Right atrium auricular region (tissue), 2 donors: Measurements from ENCODE around the gene CD209. TPM values are rescaled to one million over a fixed set of nuclear protein-coding genes. Genes with fewer than 3 reads are reported as not detected.
"Not testable (repeated sequence)": the region's sequence is repeated elsewhere in the genome, so short reads cannot be mapped to it uniquely, and the experiment has no call there.

Experiments used
- DNase-seq: peaks from one replicate; pipeline ENCODE4 v3.0.0-alpha.2; 2019; ENCODE audit warnings: low spot score
- H3K27ac ChIP-seq, 2 donors: fragments of 200-600 bp; sonication (generic); 1 replicate in 1 of 2; 2 replicates in 1 of 2; pipeline ENCODE4 v1.5.1; 2016 to 2019
- H3K27me3 ChIP-seq, 2 donors: fragments of 200-600 bp; sonication (generic); one replicate each; pipeline versions ENCODE4 v1.5.1 to v1.6.0; 2017 to 2019
- H3K36me3 ChIP-seq: fragments of 200-600 bp; sonication (generic); one replicate; pipeline ENCODE4 v1.5.1; 2016
- H3K4me1 ChIP-seq, 2 donors: fragments of 200-600 bp; sonication (generic); one replicate each; pipeline versions ENCODE4 v1.5.1 to v1.6.0; 2017 to 2019
- H3K4me3 ChIP-seq, 2 donors: fragments of 200-600 bp; sonication (generic); 1 replicate in 1 of 2; 2 replicates in 1 of 2; pipeline ENCODE4 v1.5.1; 2017 to 2019; ENCODE audit warnings: mild to moderate bottlenecking in 1 of 2, moderate library complexity in 1 of 2
- H3K9me3 ChIP-seq, 2 donors: fragments of 200-600 bp; sonication (generic); one replicate each; pipeline ENCODE4 v1.5.1; 2019
- CTCF ChIP-seq, 2 donors: fragments of 200-600 bp; sonication (generic); IDR thresholded peaks; one replicate each; pipeline ENCODE4 v1.5.1; 2019; ENCODE audit warnings: antibody characterized with exemption in 2 of 2
- total RNA-seq, 2 donors: library from RNA; depleted of rRNA; stranded (reverse); fragments of >200 nt; gene quantifications; one replicate each; pipeline ENCODE4 v1.1.0, GENCODE V29; 2016

CD209 gene
- total RNA-seq, 2 donors from 2014 or later: 0.59 to 4.3 TPM

GRCh38 chr19:7766535-7766934, 19.2 kb upstream of the CD209 start:
- no peak for DNase-seq
- H3K27me3 ChIP-seq: no peaks in the 10 kb centered on the region
- no peak overlapping the region for H3K4me3 ChIP-seq
- no peak for TF ChIP-seq CTCF (IDR thresholded peaks at IDR 0.05)
- no peaks in the 10 kb centered on the region for H3K9me3 ChIP-seq
- H3K4me1 ChIP-seq: no peaks in the 10 kb centered on the region
- no peak overlapping the region for H3K27ac ChIP-seq
- no peaks in the 10 kb centered on the region for H3K36me3 ChIP-seq

- H3K27ac ChIP-seq, H3K36me3 ChIP-seq, H3K9me3 ChIP-seq, DNase-seq, H3K4me3 ChIP-seq, H3K4me1 ChIP-seq, H3K27me3 ChIP-seq: not testable (repeated sequence)
Observed at GRCh38 chr19:7765043-7765442, 17.7 kb upstream of the CD209 start.

GRCh38 chr19:7764157-7764556, 16.8 kb upstream of the CD209 start:
- H3K27ac ChIP-seq, H3K4me1 ChIP-seq, DNase-seq, H3K36me3 ChIP-seq, H3K4me3 ChIP-seq, H3K27me3 ChIP-seq: not testable (repeated sequence)
- peaks cover 0 to 10% of the 10 kb centered on the region in 2 donors for H3K9me3 ChIP-seq

DNA sequence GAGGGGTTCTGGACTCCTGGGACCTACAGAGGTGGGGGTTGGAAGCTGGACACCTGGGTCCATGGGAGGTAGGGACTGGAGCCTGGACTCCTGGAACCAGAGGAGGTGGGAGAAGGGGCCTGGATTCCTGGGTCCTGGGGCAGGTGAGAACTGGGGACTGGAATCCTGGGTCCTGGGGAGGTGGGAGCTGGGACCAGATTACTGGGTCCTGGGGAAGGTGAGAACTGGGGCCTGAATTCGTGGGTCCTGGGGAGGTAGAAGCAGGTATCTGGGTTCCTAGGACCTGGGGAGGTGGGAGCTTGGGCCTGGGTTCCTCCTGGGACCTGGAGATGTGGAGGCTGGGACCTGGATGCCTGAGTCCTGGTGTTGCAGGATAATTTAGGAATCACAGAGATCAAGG, 16.4 kb upstream of the CD209 start:
- no peaks in the 10 kb centered on the region for H3K4me1 ChIP-seq
- no peaks in the 10 kb centered on the region for H3K36me3 ChIP-seq
- no peak for TF ChIP-seq CTCF (IDR thresholded peaks at IDR 0.05)
- H3K9me3 ChIP-seq: peaks cover 0 to 15% of the 10 kb centered on the region in 2 donors
- no peaks in the 10 kb centered on the region for H3K27me3 ChIP-seq
- no peak for DNase-seq
- H3K27ac ChIP-seq: no peak overlapping the region
- H3K4me3 ChIP-seq: no peak overlapping the region

DNA sequence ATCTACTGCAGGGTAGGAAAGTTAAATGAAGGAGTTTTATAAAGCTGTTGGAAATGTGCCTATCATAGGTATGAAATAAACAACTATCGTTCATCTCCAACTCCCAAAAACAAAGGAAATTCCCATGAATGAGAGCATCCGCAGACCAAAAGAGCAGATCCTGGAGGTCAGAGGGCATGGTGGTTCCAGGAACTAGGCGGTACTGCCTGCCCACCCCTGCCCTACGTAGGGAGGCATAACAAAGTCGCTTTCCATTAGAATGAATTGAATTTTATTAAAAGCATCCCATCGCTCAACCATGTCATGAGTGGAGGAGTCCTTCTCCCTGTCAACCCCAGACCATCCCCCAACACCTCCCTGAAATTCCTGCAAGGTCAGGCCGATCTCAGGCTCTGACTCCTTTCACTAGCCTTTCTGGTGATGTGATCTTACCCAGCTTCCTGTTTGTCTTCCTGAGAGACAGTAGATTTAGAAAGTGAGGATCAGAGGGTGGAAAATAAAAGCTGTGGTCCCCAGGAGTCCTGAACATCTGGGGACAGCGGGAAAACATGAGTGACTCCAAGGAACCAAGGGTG, 15.5 kb upstream of the CD209 start, which contains the start of gene CLEC4M:
Gene CLEC4M, plus strand, starts transcription at position 525 of the 575 bp plus-strand sequence. Its CDS starts 24 bp downstream, at position 549.
- Histone ChIP-seq H3K27me3 (no peaks in the 10 kb centered on the region), H3K36me3 (no peaks in the 10 kb centered on the region)

GRCh38 chr19:7759156-7759555, 11.8 kb upstream of the CD209 start:
- Histone ChIP-seq H3K9me3 (peaks cover 0 to 44% of the 10 kb centered on the region in 2 donors), H3K36me3 (no peaks in the 10 kb centered on the region), H3K27me3 (no peaks in the 10 kb centered on the region), H3K4me1 (no peaks in the 10 kb centered on the region), H3K4me3 (no peak overlapping the region), H3K27ac (no peak overlapping the region)
- DNase-seq: no peak
- no peak for TF ChIP-seq CTCF (IDR thresholded peaks at IDR 0.05)

More for the DNA sequence above, 15.5 kb upstream of the CD209 start, which contains the start of gene CLEC4M:
- no peak within 1 kb of the TSS for H3K4me3 ChIP-seq
- no peak for TF ChIP-seq CTCF (IDR thresholded peaks at IDR 0.05)
- H3K9me3 ChIP-seq: peaks cover 0 to 24% of the 10 kb centered on the region in 2 donors
- no peaks in the 10 kb centered on the region for H3K4me1 ChIP-seq
- H3K27ac ChIP-seq: no peak within 1 kb of the TSS
- DNase-seq: no peak

DNA sequence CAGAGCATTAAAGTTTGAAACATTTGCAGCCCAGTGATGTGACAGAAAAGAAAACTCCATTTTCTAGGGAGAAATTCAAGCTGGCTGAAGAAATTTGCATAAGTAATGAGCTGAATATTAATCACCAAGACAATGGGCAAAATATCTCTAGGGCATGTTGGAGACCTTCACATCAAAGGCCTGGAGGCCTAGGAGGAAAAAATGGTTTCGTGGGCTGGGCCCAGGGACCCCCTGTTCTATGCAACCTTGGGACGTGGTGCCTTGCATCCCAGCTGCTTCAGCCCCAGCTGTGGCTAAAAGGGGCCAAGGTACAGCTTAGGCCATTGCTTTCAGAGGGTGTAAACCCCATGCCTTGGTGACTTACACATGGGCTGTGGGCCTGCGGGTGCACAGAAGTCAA, 10.0 kb upstream of the CD209 start:
- Histone ChIP-seq H3K27ac (no peak overlapping the region), H3K4me3 (no peak overlapping the region), H3K4me1 (no peaks in the 10 kb centered on the region), H3K36me3 (no peaks in the 10 kb centered on the region), H3K9me3 (peaks cover 0 to 44% of the 10 kb centered on the region in 2 donors), H3K27me3 (no peaks in the 10 kb centered on the region)
- TF ChIP-seq CTCF (IDR thresholded peaks at IDR 0.05): no peak
- no peak for DNase-seq
